HL-60/S4 treated with phorbol 12-myristate 13-acetate at 8.2 ng/mL for 4 days and 3 days (cell line): ENCODE data around the gene AP4S1.
"Not testable (repeated sequence)": the region's sequence is repeated elsewhere in the genome, so short reads cannot be mapped to it uniquely, and the experiment has no call there.

Experiments used
- in situ Hi-C: fragments of 300-500 bp; cut with MboI; formaldehyde crosslinking; loops from 2 replicates; pipeline ENCODE4 v1.15.0; 2022; ENCODE audit warnings: low sequenced_read_pairs

The AP4S1 gene

GRCh38 chr14:31038521-31039166 lies 13.2 kb downstream of the AP4S1 start:
- in situ Hi-C loops = no loop called here

GRCh38 chr14:31042300-31042699 lies 16.9 kb downstream of the AP4S1 start:
- in situ Hi-C loops = no loop called here

- in situ Hi-C loops = not testable (repeated sequence)
Measured at GRCh38 chr14:31042893-31043292, 17.4 kb downstream of the AP4S1 start.

- in situ Hi-C loops = no loop called here
Measured at GRCh38 chr14:31043379-31043778, 17.9 kb downstream of the AP4S1 start.

- in situ Hi-C loops = no loop called here
Measured at GRCh38 chr14:31045501-31046080, 20.1 kb downstream of the AP4S1 start.

- in situ Hi-C loops = no loop called here
Measured at GRCh38 chr14:31047503-31047902, 22.1 kb downstream of the AP4S1 start.

- in situ Hi-C loops = no loop called here
Measured at GRCh38 chr14:31051023-31051422, 25.6 kb downstream of the AP4S1 start.

- in situ Hi-C loops = no loop called here
Measured at GRCh38 chr14:31051511-31051910, 26.1 kb downstream of the AP4S1 start.

GRCh38 chr14:31052905-31053586 lies 27.6 kb downstream of the AP4S1 start:
- in situ Hi-C loops = not testable (repeated sequence)

GRCh38 chr14:31057035-31057434 lies 31.6 kb downstream of the AP4S1 start:
- in situ Hi-C loops = no loop called here

GRCh38 chr14:31057701-31058364 lies 32.4 kb downstream of the AP4S1 start:
- in situ Hi-C loops = no loop called here

GRCh38 chr14:31059152-31059924 lies 33.9 kb downstream of the AP4S1 start:
- in situ Hi-C loops = no loop called here

- in situ Hi-C loops = no loop called here
Measured at GRCh38 chr14:31060253-31060875, 34.9 kb downstream of the AP4S1 start.

GRCh38 chr14:31062908-31063307 lies 37.5 kb downstream of the AP4S1 start:
- in situ Hi-C loops = not testable (repeated sequence)

GRCh38 chr14:31068235-31068634 lies 42.8 kb downstream of the AP4S1 start:
- in situ Hi-C loops = no loop called here

- in situ Hi-C loops = no loop called here
Measured at GRCh38 chr14:31069343-31069742, 43.9 kb downstream of the AP4S1 start.

GRCh38 chr14:31070431-31070830 lies 45.0 kb downstream of the AP4S1 start:
- in situ Hi-C loops = no loop called here

- in situ Hi-C loops = no loop called here
Measured at GRCh38 chr14:31071151-31071550, 45.7 kb downstream of the AP4S1 start.

- in situ Hi-C loops = loop anchor here (25.0 kb wide), 1 partner anchor 88 kb away; no protein-coding TSS in a partner anchor
Measured at GRCh38 chr14:31075144-31075543, 49.7 kb downstream of the AP4S1 start.

- in situ Hi-C loops = loop anchor here (25.0 kb wide), 1 partner anchor 91 kb away; no protein-coding TSS in a partner anchor
Measured at GRCh38 chr14:31078766-31079165, 53.3 kb downstream of the AP4S1 start.
